Non-pigmented ciliary epithelial cell (primary cell): ENCODE measurements around the gene ZNF8.
"Not testable (repeated sequence)": the region's sequence is repeated elsewhere in the genome, so short reads cannot be mapped to it uniquely, and the experiment has no call there.

Source experiments
- DNase-seq: peaks from one replicate; pipeline ENCODE4 v3.0.0-alpha.2; 2010; ENCODE audit warnings: low read depth

The ZNF8 gene

DNA sequence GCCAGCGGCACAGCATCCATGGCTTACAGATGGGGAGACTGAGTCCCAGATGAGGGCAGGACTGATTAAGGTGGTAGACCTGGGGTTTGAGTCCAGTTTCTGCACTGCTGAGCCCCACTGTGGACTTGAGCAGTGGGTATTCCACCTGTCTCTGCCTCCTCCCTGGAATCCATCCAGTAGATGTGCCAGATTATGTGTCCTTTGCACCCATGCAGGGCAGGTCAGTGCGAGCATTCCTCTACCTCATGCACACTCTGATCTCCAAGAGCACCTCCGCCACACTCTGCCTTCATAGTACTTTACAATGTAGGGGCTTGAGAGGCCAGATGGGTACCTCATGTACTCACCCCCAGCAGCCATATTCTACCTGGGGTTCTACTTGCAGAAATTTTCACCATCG lies 58.1 kb downstream of the ZNF8 start:
- no peak for DNase-seq

GRCh38 chr19:58338336-58338735 lies 59.6 kb downstream of the ZNF8 start:
- DNase-seq = no peak

DNA sequence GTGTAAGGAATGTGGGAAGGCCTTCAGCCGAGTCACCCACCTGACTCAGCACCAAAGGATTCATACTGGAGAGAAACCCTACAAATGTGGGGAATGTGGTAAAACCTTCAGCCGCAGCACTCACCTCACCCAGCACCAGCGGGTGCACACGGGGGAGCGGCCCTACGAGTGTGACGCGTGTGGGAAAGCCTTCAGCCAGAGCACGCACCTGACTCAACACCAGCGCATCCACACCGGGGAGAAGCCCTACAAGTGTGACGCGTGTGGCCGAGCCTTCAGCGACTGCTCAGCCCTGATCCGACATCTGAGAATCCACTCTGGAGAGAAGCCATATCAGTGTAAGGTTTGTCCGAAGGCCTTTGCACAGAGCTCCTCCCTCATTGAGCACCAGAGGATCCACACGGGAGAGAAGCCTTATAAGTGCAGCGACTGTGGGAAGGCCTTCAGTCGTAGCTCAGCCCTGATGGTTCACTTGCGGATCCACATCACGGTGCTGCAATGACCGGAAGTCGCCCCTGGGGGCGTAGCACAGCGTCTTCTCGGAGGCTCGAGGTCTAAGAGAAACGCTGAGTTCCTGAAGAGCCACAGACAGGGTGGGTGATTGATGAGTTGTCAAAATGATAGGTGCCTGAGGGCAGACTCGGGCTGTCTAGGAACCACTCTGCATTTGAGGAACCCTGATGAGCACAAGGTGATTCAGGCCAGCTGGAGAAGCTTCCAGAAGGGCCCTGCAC lies 60.2 kb downstream of the ZNF8 start:
- no peak for DNase-seq

- DNase-seq = no peak
Observed at GRCh38 chr19:58345558-58345957, 66.8 kb downstream of the ZNF8 start.

GRCh38 chr19:58346961-58347929 lies 68.5 kb downstream of the ZNF8 start:
- no peak for DNase-seq

GRCh38 chr19:58348080-58348479 lies 69.3 kb downstream of the ZNF8 start:
- DNase-seq = not testable (repeated sequence)

DNA sequence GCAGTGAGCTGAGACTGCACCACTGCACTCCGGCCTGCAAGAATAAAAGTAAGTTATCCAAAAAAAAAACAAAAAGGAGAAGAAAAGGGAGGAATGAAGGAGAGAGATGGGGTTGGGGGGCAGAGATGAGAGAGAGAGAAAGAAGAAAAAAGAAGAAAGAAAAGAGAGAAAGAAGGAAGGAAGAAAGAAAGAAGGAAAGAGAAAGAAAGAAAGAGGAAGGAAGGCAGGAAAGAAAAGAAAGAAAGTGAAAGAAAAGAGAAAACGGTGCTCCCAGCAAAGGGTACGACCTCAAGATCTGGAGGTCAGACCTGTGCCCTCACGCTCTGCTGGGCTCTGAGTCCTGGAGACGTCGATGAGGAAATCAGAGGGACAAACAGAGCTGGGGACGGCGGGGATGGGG lies 70.8 kb downstream of the ZNF8 start:
- DNase-seq = no peak

DNA sequence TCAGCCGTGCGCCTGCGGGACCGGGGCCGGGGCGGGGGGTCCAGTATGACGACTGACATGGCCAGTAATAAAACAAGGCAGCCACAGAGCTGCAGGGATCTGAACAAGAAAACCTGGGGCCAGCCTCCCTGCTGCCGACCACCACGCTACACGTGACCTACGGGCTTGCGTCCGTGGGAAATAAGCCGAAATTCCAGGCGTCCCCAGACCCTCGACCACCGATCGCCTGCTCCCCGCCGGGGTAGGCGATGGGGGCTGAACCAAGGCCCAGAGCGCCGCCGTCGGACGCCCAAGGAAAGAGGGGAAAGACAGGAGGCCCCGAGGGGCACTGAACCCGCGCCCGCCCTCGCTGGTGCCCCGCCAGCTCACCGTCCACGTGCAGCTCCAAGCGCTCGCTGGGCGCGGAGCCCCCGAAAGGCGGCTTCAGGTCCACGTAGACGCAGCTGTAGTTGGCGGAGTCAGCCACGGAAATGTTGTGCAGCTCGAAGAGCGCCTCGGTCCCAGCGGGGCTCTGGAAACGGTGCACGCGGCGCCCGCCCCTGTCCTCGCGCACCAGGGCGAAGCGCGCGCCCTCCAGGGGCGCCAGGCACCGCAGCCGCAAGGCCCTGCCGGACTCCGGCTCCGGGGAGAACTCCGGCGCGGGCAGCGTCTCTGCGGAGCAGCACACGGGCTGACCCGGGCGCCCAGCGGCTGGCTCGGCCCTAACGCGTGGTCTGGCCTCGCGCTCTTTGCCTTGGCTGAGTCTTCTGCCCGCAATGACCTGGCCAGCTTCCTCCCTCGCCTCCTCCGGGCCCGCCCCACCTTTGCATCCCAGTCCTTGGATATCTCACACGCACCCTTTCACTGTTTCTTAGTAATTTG lies 71.5 kb downstream of the ZNF8 start:
- no peak for DNase-seq

- DNase-seq = no peak
Observed at GRCh38 chr19:58350871-58351557, 72.3 kb downstream of the ZNF8 start.

GRCh38 chr19:58351558-58351878 lies 72.8 kb downstream of the ZNF8 start:
- DNase-seq = no peak

DNA sequence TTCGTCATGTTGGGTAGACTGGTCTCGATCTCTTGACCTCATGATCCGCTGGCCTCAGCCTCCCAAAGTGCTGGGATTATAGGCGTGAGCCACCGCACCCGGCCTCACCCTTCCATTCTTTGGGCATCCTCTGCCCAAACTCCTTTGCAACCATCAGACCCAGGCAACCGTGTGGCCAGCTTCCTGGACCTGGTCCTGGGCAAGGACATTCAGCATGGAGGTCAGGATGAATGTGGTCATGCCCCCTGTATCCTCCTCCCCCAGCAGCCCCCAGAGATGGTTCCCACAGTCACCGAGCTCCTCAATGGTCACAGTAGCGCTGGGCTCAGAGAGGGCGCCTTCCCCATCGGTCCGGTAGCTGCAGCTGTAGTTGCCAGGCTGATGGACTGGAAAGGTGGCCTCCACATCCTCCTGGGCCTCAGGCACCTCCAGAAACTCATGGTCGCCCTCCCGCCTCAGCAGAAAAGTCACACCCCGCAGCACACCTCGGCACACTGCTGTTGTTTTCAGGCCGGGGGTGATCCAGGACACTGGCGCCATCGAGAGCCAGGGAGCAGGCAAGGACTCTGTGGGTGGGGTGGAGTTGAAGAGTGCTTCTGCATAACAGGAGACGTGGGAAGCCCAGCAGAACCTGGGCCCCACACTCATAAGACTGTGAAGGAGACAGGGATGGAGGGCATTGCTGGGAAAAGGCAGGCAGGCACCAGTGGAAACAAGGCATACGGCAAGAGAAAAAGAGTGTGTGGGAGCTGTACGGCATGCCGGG lies 73.4 kb downstream of the ZNF8 start:
- DNase-seq = no peak
